Stimulated activated CD8-positive, alpha-beta memory T cell treated with anti-CD3 and anti-CD28 coated beads, Interleukin-15, amount 100 ng/mL, for 24 hours (primary cell): Measurements from ENCODE around the gene ASB9.
"Not testable (repeated sequence)": the region's sequence is repeated elsewhere in the genome, so short reads cannot be mapped to it uniquely, and the experiment has no call there.

Experiments
- DNase-seq: peaks from one replicate; pipeline ENCODE4 v3.0.0-alpha.2; 2020; ENCODE audit warnings: low read depth

ASB9 gene

GRCh38 chrX:15241301-15241700 lies 28.6 kb downstream of the ASB9 start:
- no peak for DNase-seq

GRCh38 chrX:15240414-15240813 lies 29.5 kb downstream of the ASB9 start:
- no peak for DNase-seq

GRCh38 chrX:15236146-15236545 lies 33.7 kb downstream of the ASB9 start:
- no peak for DNase-seq

GRCh38 chrX:15235001-15235400 lies 34.9 kb downstream of the ASB9 start:
- DNase-seq = no peak

- DNase-seq = no peak
These were observed 36.4 kb downstream of the ASB9 start for GRCh38 chrX:15233416-15234015.

- DNase-seq = no peak
These were observed 45.1 kb downstream of the ASB9 start for GRCh38 chrX:15224747-15225146.

- DNase-seq = no peak
These were observed 48.6 kb downstream of the ASB9 start for GRCh38 chrX:15221321-15221720.

- DNase-seq = no peak
These were observed 52.7 kb downstream of the ASB9 start for GRCh38 chrX:15217161-15217560.

GRCh38 chrX:15216280-15216679 lies 53.6 kb downstream of the ASB9 start:
- no peak for DNase-seq

GRCh38 chrX:15215366-15215765 lies 54.5 kb downstream of the ASB9 start:
- no peak for DNase-seq

- DNase-seq = no peak
These were observed 55.3 kb downstream of the ASB9 start for GRCh38 chrX:15214588-15214987.

GRCh38 chrX:15209096-15209495 lies 60.8 kb downstream of the ASB9 start:
- DNase-seq = no peak

GRCh38 chrX:15207994-15208393 lies 61.9 kb downstream of the ASB9 start:
- DNase-seq = no peak

GRCh38 chrX:15207384-15207783 lies 62.5 kb downstream of the ASB9 start:
- DNase-seq = no peak

GRCh38 chrX:15206306-15206705 lies 63.6 kb downstream of the ASB9 start:
- DNase-seq = no peak

GRCh38 chrX:15204130-15204751 lies 65.6 kb downstream of the ASB9 start:
- DNase-seq = no peak

GRCh38 chrX:15203694-15204093 lies 66.2 kb downstream of the ASB9 start:
- DNase-seq = no peak

- no peak for DNase-seq
These were observed 67.3 kb downstream of the ASB9 start for GRCh38 chrX:15202454-15203177.

GRCh38 chrX:15200871-15201270 lies 69.0 kb downstream of the ASB9 start:
- DNase-seq = no peak

GRCh38 chrX:15198608-15199202 lies 71.2 kb downstream of the ASB9 start:
- not testable (repeated sequence) for DNase-seq

- no peak for DNase-seq
These were observed 75.7 kb downstream of the ASB9 start for GRCh38 chrX:15194146-15194545.
